GM18519 (cell line): ENCODE results near the gene ALG9.
"Not testable (repeated sequence)": the region's sequence is repeated elsewhere in the genome, so short reads cannot be mapped to it uniquely, and the experiment has no call there.

Source experiments
- ATAC-seq: cut with Tn5 transposase; IDR thresholded peaks from one replicate; pipeline ENCODE4 v1.9.1; 2021; ENCODE audit warnings: mild to moderate bottlenecking, moderate library complexity; ENCODE audit not compliant: unreplicated experiment, low FRiP score

ALG9 gene

GRCh38 chr11:111798279-111798678 lies 73.1 kb downstream of the ALG9 start:
- ATAC-seq: no peak

- ATAC-seq: no peak
Observed at GRCh38 chr11:111797145-111797581, 74.2 kb downstream of the ALG9 start.

- no peak for ATAC-seq
Observed at GRCh38 chr11:111796696-111797095, 74.7 kb downstream of the ALG9 start.

- ATAC-seq: no peak
Observed at GRCh38 chr11:111795334-111795985, 75.9 kb downstream of the ALG9 start.

GRCh38 chr11:111793863-111794262 lies 77.5 kb downstream of the ALG9 start:
- no peak for ATAC-seq

- ATAC-seq: no peak
Observed at GRCh38 chr11:111792955-111793500, 78.4 kb downstream of the ALG9 start.

- no peak for ATAC-seq
Observed at GRCh38 chr11:111792314-111792713, 79.1 kb downstream of the ALG9 start.

GRCh38 chr11:111788464-111788863 lies 82.9 kb downstream of the ALG9 start:
- ATAC-seq: no peak

GRCh38 chr11:111788051-111788450 lies 83.3 kb downstream of the ALG9 start:
- no peak for ATAC-seq

GRCh38 chr11:111785886-111786412 lies 85.4 kb downstream of the ALG9 start:
- no peak for ATAC-seq

GRCh38 chr11:111785076-111785475 lies 86.3 kb downstream of the ALG9 start:
- ATAC-seq: no peak

- not testable (repeated sequence) for ATAC-seq
Observed at GRCh38 chr11:111784311-111784710, 87.1 kb downstream of the ALG9 start.

GRCh38 chr11:111782109-111782741 lies 89.2 kb downstream of the ALG9 start:
- no peak for ATAC-seq

- no peak for ATAC-seq
Observed at GRCh38 chr11:111779118-111779517, 92.3 kb downstream of the ALG9 start.

GRCh38 chr11:111778047-111778558 lies 93.3 kb downstream of the ALG9 start:
- no peak for ATAC-seq

- peak; percentile 43 for ATAC-seq
Observed at GRCh38 chr11:111777094-111778046, 94.0 kb downstream of the ALG9 start.

GRCh38 chr11:111776398-111777093 lies 94.8 kb downstream of the ALG9 start:
- peak; percentile 92 for ATAC-seq

- ATAC-seq: no peak
Observed at GRCh38 chr11:111774955-111775710, 96.2 kb downstream of the ALG9 start.

- no peak for ATAC-seq
Observed at GRCh38 chr11:111772535-111772934, 98.8 kb downstream of the ALG9 start.
